ENCODE results near the gene PCDHB12.
"Not testable (repeated sequence)": the region's sequence is repeated elsewhere in the genome, so short reads cannot be mapped to it uniquely, and the experiment has no call there.

PCDHB12 gene

DNA sequence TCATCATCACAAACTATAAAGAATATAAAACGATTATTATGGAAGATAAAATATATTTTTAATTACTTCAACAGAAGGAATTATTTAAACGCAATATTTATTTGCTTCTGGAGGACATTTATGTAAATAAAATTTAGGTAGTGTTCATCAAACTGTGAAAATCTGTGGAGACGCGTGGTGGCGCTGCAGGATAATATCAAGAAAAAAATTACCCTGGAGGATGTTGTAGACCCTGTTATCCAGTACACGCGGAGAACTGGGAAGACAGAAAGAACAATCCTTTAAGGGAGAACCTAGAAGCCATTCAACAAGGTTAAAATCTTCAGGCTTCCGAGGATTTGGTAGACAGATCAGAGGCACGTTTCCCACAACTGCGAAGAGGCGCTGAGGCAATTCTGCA is at the start of gene PCDHB12:
Gene PCDHB12 (plus strand): TSS at position 242 of the 400 bp plus-strand sequence. CDS start 189 bp downstream, outside the sequence.
- DNase-seq, result no peak

DNA sequence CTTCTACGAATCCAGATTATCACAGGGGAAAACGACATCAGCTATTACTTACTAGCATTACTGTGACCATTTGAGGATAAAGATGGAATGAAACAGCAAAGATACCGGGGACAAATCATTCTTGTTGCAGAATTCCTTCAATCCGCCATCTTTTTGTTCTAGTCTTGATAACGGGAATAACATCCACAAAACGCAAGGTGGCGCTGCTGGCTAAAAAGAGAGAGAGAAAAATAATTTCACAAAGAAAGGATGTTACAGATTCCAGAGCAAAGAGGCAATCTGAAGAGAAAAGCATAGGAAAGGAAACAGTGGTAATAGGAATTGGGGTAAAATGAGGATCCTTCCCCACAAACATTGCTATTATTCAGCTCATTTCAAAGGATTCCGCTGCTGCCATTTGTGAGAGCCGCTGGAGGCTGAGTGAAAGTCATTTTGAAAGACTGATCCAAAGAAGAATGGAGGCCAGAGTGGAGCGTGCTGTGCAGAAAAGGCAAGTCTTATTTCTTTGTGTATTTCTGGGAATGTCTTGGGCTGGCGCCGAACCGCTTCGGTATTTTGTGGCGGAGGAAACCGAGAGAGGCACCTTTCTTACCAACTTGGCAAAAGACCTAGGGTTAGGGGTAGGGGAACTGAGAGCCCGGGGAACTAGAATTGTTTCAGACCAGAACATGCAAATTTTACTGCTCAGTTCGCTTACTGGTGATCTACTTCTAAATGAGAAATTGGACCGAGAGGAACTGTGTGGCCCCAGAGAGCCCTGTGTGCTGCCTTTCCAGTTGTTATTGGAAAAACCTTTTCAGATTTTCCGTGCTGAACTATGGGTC is 35.9 kb upstream of the PCDHB12 start, which contains the start of gene PCDHB7:
Gene PCDHB7 (plus strand): TSS at position 264 of the 824 bp plus-strand sequence. CDS start 192 bp downstream, at position 456.
- DNase-seq, result no peak

DNA sequence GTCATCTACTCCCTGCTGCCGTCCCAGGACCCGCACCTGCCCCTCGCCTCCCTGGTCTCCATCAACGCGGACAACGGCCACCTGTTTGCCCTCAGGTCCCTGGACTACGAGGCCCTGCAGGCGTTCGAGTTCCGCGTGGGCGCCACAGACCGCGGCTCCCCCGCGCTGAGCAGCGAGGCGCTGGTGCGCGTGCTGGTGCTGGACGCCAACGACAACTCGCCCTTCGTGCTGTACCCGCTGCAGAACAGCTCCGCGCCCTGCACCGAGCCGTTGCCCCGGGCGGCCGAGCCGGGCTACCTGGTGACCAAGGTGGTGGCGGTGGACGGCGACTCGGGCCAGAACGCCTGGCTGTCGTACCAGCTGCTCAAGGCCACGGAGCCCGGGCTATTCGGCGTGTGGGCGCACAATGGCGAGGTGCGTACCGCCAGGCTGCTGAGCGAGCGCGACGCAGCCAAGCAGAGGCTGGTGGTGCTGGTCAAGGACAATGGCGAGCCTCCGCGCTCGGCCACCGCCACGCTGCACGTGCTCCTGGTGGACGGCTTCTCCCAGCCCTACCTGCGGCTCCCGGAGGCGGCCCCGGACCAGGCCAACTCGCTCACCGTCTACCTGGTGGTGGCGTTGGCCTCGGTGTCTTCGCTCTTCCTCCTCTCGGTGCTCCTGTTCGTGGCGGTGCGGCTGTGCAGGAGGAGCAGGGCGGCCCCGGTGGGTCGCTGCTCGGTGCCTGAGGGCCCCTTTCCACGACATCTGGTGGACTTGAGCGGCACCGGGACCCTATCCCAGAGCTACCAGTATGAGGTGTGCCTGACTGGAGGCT is 34.0 kb upstream of the PCDHB12 start:
- DNase-seq, result not testable (repeated sequence)

DNA sequence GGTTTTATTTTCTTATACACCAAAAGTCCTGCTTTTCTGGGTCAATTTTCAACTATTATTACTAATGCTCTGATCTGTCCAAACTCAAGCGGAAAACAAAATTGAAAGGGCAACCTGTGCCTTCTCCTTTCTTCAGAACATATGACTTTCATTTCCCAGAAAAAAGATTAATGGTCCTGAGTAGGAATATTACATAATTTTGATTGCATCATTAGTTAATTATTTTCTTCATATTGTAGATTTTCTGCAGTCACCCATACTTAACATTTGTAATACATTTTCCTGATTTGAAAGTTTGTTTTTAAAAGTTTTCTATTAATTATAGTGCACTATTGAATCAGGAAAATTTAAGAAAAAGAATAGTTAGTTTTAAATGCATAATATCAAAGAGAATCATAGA is 32.6 kb upstream of the PCDHB12 start:
- DNase-seq, result no peak

- not testable (repeated sequence) for DNase-seq
Measured at GRCh38 chr5:141177577-141178191, 30.8 kb upstream of the PCDHB12 start, which contains the start of gene PCDHB8. TSS of gene PCDHB8 (plus strand) at chr5:141177790. CDS start at chr5:141178035, 245 bp downstream.

DNA sequence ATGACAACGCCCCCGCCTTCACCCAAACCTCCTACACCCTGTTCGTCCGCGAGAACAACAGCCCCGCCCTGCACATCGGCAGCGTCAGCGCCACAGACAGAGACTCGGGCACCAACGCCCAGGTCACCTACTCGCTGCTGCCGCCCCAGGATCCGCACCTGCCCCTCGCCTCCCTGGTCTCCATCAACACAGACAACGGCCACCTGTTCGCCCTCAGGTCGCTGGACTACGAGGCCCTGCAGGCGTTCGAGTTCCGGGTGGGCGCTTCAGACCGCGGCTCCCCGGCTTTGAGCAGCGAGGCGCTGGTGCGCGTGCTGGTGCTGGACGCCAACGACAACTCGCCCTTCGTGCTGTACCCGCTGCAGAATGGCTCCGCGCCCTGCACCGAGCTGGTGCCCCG is 29.1 kb upstream of the PCDHB12 start:
- not testable (repeated sequence) for DNase-seq

GRCh38 chr5:141179876-141180275 is 28.6 kb upstream of the PCDHB12 start:
- not testable (repeated sequence) for DNase-seq

- DNase-seq, result no peak
Measured at GRCh38 chr5:141180313-141180712, 28.2 kb upstream of the PCDHB12 start.

DNA sequence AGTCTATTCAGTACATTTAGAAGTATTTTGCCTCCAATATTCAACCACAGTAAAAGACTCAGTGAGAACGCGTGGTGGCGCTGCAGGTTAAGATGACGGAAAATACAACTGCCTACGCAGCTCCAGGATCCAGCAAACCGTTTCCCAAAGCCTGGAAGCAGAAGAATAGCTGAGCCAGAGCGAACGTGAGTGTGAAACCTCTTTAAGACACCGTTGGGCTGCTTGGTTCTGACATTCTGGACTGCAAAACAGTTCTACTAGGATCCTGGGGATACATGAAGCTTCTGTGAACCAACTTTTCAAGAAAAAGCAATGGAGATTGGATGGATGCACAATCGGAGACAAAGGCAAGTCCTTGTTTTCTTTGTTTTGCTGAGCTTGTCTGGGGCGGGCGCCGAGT is 26.3 kb upstream of the PCDHB12 start, which contains the start of gene PCDHB16:
Gene PCDHB16 (plus strand): TSS at position 140 of the 400 bp plus-strand sequence. CDS start 173 bp downstream, at position 313.
- no peak for DNase-seq

GRCh38 chr5:141184117-141184855 is 24.2 kb upstream of the PCDHB12 start:
- not testable (repeated sequence) for DNase-seq

GRCh38 chr5:141186897-141187512 is 21.5 kb upstream of the PCDHB12 start, which contains the start of gene PCDHB9:
TSS of gene PCDHB9 (plus strand) at chr5:141187161. CDS start at chr5:141187319, 158 bp downstream.
- no peak for DNase-seq

DNA sequence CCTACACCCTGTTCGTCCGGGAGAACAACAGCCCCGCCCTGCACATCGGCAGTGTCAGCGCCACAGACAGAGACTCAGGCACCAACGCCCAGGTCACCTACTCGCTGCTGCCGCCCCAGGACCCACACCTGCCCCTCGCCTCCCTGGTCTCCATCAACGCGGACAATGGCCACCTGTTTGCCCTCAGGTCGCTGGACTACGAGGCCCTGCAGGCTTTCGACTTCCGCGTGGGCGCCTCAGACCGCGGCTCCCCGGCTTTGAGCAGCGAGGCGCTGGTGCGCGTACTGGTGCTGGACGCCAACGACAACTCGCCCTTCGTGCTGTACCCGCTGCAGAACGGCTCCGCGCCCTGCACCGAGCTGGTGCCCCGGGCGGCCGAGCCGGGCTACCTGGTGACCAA is 19.8 kb upstream of the PCDHB12 start:
- not testable (repeated sequence) for DNase-seq

DNA sequence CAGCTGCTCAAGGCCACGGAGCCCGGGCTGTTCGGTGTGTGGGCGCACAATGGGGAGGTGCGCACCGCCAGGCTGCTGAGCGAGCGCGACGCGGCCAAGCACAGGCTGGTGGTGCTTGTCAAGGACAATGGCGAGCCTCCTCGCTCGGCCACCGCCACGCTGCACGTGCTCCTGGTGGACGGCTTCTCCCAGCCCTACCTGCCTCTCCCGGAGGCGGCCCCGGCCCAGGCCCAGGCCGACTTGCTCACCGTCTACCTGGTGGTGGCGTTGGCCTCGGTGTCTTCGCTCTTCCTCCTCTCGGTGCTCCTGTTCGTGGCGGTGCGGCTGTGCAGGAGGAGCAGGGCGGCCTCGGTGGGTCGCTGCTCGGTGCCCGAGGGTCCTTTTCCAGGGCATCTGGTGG is 19.4 kb upstream of the PCDHB12 start:
- DNase-seq, result not testable (repeated sequence)

DNA sequence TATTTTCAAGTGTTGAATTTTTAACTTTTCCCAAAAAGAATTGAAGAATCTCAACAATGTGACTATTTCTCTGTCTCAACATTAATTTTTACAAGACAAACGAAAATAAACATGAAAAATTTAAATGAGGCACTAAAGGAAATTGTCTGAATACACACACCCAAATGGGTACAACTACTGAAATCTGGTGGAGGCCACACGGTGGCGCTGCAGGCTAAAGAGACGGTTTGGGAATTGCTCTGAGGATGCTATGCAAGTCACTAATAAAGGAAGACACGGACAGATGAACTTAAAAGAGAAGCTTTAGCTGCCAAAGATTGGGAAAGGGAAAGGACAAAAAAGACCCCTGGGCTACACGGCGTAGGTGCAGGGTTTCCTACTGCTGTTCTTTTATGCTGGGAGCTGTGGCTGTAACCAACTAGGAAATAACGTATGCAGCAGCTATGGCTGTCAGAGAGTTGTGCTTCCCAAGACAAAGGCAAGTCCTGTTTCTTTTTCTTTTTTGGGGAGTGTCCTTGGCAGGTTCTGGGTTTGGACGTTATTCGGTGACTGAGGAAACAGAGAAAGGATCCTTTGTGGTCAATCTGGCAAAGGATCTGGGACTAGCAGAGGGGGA is 16.3 kb upstream of the PCDHB12 start, which contains the start of gene PCDHB10:
Gene PCDHB10 (plus strand): TSS at position 244 of the 616 bp plus-strand sequence. CDS start 200 bp downstream, at position 444.
- no peak for DNase-seq

GRCh38 chr5:141194332-141194731 is 14.2 kb upstream of the PCDHB12 start:
- not testable (repeated sequence) for DNase-seq

- no peak for DNase-seq
Measured at GRCh38 chr5:141196363-141196762, 12.2 kb upstream of the PCDHB12 start.

DNA sequence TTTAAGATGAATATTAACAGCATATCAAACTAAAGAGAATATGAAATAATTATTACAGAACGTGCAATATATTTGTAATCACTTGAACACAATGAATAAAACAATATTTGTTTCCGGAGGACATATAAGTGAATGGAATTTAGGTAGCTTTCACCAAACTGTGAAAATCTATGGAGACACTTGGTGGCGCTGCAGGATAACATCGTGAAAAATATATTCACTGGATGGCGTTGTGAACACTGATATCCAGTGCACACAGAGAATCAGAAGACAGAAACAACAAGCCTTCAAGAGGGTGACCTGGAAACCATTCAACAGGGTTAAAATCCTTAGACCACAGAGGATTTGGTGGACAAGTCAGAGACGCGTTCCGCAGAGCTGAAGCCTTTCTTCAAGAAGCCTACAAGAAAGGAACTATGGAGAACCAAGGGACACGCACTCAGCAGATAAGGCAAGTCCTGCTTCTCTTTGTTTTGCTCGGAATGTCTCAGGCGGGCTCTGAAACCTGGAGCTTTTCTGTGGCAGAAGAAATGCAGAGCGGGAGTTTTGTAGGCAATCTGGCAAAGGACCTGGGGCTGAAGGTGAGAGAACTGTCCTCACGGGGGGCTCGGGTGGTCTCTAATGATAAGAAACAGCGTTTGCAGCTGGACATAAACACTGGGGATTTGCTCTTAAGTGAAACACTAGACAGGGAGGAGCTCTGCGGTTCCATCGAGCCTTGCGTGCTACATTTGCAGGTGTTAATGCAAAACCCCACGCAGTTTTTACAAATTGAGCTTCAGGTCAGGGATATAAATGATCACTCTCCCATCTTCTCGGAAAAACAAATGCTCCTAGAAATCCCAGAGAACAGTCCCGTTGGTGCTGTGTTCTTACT is 8.9 kb upstream of the PCDHB12 start, which contains the start of gene PCDHB11:
Gene PCDHB11 (plus strand): TSS at position 269 of the 877 bp plus-strand sequence. CDS start 148 bp downstream, at position 417.
- DNase-seq, result peak; percentile 68

DNA sequence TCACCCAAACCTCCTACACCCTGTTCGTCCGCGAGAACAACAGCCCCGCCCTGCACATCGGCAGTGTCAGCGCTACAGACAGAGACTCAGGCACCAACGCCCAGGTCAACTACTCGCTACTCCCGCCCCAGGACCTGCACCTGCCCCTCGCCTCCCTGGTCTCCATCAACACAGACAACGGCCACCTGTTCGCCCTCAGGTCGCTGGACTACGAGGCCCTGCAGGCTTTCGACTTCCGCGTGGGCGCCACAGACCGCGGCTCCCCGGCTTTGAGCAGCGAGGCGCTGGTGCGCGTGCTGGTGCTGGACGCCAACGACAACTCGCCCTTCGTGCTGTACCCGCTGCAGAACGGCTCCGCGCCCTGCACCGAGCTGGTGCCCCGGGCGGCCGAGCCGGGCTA is 7.4 kb upstream of the PCDHB12 start:
- not testable (repeated sequence) for DNase-seq

- DNase-seq, result not testable (repeated sequence)
Measured at GRCh38 chr5:141201646-141202045, 6.9 kb upstream of the PCDHB12 start.

- DNase-seq, result not testable (repeated sequence)
Measured at GRCh38 chr5:141210281-141210680, 1.8 kb downstream of the PCDHB12 start.
